KBM-7 (cell line): ENCODE results near the gene MADCAM1.

Experiments
- DNase-seq: peaks from one replicate; pipeline ENCODE4 v3.0.0-alpha.2; 2015
- in situ Hi-C: fragments of 300-500 bp; cut with MboI; formaldehyde crosslinking; loops from 2 replicates; pipeline ENCODE4 v1.14.3; 2020; ENCODE audit warnings: low sequenced_read_pairs, low pct_unique_long_range_greater_than_20kb, mixed read lengths

The MADCAM1 gene

DNA sequence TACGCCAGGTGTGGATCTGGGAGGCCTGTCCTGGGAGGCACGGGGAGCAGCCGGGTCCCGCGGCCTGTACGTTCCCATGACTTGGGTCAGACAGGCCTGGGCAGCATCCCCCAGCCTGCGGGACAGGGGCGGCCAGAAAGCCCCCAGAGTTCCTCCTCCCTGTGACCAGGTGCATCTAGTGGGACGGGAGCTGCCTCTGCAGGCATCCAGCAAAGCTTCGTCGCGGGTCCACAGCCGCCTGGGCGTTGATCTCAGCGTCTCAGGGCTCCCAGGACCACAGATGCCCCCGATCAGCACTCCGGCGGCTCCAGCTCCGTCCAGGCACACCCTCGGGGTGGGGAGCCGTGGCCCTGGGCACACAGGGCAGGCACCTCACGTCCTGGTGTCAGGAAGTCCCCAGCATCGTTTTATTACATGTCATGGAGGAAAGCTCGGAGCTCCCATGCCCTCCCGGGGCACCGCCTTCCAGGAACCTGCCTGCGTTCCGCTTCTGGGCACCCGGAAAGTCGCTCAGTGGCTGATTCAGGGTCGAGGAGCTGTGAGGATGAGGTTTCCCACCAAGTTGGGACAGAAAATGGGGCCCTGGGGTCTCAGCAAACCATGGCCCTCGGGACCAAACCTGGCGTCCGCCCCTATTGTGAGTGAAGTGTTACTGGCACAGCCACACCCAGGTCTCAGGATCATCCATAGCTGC, 46.0 kb downstream of the MADCAM1 start:
- in situ Hi-C loops = no loop called here
- DNase-seq = no peak

DNA sequence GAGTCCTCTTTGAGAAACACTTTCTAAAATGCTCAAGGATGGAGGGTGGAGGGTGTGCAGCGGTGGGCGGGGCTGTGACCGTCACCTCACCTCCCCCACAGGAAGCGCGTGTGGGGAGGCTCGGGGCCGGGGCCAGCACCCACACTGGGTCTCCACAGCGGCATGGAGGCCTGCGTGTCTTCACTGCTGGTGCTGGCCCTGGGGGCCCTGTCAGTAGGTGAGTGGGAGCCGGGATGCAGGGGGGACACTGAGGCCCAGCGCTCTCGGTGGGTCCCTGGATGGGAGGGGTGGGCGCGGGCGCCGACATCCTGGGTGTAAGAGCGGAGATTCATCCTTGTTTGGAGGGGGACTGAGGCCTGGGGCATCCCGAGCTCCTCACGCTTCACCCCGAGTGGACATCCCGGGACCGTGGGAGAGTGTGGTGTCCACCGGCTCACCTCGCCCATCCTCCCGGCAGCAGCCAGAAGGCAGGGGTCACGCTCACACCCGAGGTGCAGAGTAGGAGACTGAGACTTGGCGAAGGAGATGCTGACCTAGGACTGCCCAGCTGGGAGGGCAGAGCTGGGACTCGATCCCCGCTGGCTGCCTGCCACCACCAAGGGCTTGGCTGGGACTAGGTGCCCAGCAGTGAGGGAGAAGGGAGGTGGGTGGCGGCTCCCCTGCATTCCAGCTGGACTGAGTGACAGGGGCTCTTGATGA, 47.8 kb downstream of the MADCAM1 start, which contains the start of gene GZMM:
Gene GZMM (plus strand): TSS at position 144 of the 699 bp plus-strand sequence. CDS start 19 bp downstream, at position 163.
- in situ Hi-C loops = no loop called here
- no peak for DNase-seq

DNA sequence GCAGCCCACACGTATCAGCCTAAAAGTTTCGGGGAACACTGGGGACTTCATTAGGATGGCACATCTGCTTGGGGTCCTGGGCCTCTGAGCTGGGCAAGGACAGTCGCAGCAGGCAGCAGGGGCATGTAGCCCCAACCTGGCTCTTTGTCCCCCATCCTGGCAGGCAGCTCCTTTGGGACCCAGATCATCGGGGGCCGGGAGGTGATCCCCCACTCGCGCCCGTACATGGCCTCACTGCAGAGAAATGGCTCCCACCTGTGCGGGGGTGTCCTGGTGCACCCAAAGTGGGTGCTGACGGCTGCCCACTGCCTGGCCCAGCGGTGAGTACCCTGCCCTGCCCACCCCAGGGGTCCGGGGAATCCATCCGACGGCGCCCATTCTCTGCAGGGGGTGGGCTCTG, 50.8 kb downstream of the MADCAM1 start:
- in situ Hi-C loops = no loop called here
- no peak for DNase-seq

DNA sequence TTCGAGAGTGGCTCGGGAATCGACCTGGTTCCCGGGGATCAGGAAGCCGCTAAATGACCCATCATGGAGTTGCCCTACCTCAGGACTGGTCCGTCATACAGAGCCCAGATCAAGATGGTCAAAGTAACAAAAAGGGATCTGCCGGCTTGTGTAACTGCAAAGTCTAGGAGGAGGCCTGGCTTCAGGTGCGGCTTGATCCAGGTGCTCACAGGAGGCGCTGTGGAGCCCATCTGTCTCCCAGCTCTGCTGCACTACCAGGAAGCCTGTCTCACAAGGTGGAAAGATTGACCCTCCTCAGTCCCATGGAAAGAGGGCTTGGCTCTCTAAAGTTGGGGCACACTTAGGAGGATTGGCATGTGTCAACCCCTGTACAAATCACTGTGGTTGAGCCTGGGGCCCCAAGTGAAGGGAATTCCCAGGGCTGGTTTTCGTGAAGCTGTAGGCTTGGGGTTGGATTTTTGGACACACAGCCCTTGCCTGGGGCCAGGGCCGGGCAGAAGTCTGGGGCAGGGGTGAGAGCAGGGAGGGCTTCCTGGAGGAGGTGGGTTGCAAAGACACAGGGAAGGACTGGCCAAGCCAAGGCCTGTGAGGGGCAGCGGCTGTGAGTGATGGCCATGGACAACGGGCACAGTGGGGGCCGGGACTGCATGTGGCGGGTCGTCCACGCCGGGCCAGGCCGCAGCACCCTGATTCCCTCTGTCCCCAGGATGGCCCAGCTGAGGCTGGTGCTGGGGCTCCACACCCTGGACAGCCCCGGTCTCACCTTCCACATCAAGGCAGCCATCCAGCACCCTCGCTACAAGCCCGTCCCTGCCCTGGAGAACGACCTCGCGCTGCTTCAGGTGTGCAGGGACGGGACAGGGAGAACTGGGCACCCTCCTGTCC, 51.8 kb downstream of the MADCAM1 start:
- in situ Hi-C loops = no loop called here
- DNase-seq = no peak

DNA sequence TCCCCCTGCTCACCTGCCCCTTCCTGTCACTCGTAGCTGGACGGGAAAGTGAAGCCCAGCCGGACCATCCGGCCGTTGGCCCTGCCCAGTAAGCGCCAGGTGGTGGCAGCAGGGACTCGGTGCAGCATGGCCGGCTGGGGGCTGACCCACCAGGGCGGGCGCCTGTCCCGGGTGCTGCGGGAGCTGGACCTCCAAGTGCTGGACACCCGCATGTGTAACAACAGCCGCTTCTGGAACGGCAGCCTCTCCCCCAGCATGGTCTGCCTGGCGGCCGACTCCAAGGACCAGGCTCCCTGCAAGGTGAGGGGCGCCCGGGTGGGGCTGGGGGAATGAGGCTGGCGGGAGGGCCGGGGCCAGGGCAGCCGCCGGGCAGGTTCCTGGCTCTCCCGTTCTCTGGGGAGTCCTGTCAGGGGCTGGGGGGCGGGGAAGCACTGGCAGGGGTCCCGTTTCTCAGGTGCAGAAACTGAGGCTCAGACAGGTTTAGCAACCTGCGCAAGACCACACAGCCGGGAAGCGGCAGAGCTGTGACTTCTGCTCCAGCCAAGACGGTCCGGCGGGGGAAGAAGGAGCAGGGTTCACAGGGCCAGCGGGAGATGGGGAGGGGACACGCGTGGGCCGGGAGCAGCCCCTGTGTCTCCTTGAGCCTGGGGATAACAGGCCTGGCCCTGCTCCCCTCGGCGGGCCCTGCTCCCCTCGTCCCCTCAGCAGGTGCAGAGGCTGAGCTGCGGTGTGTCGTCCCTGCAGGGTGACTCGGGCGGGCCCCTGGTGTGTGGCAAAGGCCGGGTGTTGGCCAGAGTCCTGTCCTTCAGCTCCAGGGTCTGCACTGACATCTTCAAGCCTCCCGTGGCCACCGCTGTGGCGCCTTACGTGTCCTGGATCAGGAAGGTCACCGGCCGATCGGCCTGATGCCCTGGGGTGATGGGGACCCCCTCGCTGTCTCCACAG, 52.9 kb downstream of the MADCAM1 start:
- no peak for DNase-seq
- in situ Hi-C loops = no loop called here

DNA sequence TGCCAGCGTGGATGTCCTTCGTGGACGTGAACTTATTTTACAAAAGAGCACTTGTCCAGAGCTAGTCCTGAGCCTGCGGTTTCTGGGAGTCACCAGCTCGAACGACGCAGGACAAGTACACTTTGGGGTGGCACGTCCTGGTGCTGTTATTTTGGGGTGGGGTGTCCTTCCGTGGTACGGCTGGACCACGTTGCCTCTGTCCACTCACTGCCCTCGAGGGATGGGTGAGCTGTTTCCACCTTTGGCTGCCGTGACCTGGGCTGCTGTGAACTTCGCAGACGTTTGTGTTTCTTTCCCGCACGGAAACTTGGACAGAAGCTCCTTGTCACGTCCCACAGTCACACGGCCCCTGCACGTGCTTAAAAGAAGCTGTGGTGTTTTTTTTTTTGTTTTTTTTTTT, 58.5 kb downstream of the MADCAM1 start:
- no peak for DNase-seq
- in situ Hi-C loops = no loop called here
